ENCODE measurements around the gene SRSF1. TPM values are rescaled to one million over a fixed set of nuclear protein-coding genes. Genes with fewer than 3 reads are reported as not detected.

The SRSF1 gene
- polyA plus RNA-seq, 2 donors = 80.7 to 91.7 TPM

DNA sequence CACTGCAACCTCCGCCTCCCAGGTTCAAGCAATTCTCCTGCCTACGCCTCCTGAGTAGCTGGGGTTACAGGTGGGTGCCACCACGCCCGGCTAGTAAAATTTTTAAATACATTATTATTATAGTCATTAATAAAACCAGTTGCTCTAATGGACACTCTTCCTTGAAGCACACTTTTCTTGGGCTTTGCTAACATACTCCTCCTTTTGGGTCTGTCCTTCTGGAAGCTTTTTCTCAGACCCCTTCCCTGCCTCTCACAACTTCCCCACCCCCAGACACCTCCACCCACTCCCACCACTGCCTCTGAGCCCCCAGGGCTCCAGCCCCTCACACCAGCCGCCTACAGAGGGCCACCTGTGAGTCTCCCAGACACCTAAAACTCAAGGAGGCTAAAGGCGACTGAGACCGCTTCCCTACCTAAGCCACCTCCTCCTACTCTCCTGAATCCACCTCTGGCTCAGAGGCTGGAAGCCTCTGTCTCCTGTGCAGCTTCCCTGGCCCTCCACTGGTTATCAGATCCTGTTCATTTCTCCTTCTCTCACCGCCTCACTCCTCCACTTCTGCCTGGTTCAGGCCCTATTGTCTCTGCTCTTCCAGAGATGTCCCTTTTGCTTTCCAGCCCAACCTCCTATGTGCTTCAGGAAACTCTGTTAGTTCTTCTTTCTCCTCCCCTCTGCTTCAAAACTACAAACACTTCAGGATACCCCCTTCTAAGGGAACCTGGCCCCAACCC lies 49.8 kb downstream of the SRSF1 start:
- Histone ChIP-seq H3K9me3 (ENCODE audit: control insufficient read depth in 2 of 2, insufficient read depth in 1 of 2, low read depth in 1 of 2, low read length in 1 of 2) (no peaks in the 10 kb centered on the region), H3K4me1 (ENCODE audit: control insufficient read depth in 2 of 2, insufficient read depth in 2 of 2, low read length in 1 of 2) (peaks cover 3 to 13% of the 10 kb centered on the region in 2 donors), H3K36me3 (ENCODE audit: control insufficient read depth in 2 of 2, insufficient read depth in 2 of 2, low read length in 1 of 2) (no peaks in the 10 kb centered on the region), H3K27me3 (ENCODE audit: control insufficient read depth in 1 of 2, insufficient read depth in 2 of 2, low read length in 2 of 2) (no peaks in the 10 kb centered on the region), H3K4me3 (ENCODE audit: low read depth in 1 of 2, low read length in 2 of 2) (no peak overlapping the region), H3K27ac (ENCODE audit: low read depth in 2 of 2, low read length in 1 of 2) (no peak overlapping the region)
- 94% methylated on average over 8 of the region's 8 CpGs for WGBS, 2 donors

DNA sequence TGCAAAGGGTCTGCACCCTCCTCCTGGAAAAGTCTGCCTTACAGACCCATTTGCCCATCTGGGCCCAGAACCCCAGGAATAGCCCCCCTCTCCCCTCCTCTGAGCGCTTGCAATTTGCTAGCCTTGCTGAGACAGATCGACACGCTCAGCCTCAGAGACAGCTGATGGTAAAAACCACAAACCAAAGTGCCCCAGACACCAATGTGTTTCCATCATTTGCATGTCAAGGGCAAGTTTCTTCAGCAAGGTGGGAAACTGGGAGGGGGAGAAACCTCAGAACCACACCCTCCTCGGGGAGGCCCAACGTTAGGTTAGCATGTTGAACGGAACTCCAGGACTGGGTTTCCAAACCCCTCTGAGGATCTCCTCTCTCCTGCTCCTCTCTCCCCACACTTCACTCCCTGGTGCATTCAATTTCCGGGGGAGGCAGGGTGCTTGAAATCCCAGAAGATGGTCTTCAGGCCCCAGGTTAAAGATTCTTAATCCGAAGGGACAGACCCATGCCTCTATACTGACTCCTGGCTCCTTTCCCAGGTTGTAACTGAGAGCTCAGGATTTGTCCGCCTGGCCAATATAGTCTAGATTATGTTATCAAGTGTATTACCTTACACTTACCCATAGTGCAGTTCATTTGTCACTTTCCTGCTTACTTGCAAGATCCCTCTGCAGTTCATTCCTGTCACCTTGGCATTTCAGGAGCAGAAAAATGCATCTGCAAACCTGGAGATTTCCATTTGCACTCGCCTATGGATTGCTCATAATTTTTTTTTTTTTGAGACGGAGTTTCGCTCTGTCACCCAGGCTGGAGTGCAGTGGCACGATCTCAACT lies 50.5 kb downstream of the SRSF1 start:
- WGBS, 2 donors = 60 to 62% methylated on average over 13 of the region's 13 CpGs
- Histone ChIP-seq H3K27ac (ENCODE audit: low read depth in 2 of 2, low read length in 1 of 2) (no peak overlapping the region), H3K9me3 (ENCODE audit: control insufficient read depth in 2 of 2, insufficient read depth in 1 of 2, low read depth in 1 of 2, low read length in 1 of 2) (no peaks in the 10 kb centered on the region), H3K27me3 (ENCODE audit: control insufficient read depth in 1 of 2, insufficient read depth in 2 of 2, low read length in 2 of 2) (no peaks in the 10 kb centered on the region), H3K36me3 (ENCODE audit: control insufficient read depth in 2 of 2, insufficient read depth in 2 of 2, low read length in 1 of 2) (no peaks in the 10 kb centered on the region), H3K4me3 (ENCODE audit: low read depth in 1 of 2, low read length in 2 of 2) (no peak overlapping the region), H3K4me1 (ENCODE audit: control insufficient read depth in 2 of 2, insufficient read depth in 2 of 2, low read length in 1 of 2) (peaks cover 3 to 15% of the 10 kb centered on the region in 2 donors)

DNA sequence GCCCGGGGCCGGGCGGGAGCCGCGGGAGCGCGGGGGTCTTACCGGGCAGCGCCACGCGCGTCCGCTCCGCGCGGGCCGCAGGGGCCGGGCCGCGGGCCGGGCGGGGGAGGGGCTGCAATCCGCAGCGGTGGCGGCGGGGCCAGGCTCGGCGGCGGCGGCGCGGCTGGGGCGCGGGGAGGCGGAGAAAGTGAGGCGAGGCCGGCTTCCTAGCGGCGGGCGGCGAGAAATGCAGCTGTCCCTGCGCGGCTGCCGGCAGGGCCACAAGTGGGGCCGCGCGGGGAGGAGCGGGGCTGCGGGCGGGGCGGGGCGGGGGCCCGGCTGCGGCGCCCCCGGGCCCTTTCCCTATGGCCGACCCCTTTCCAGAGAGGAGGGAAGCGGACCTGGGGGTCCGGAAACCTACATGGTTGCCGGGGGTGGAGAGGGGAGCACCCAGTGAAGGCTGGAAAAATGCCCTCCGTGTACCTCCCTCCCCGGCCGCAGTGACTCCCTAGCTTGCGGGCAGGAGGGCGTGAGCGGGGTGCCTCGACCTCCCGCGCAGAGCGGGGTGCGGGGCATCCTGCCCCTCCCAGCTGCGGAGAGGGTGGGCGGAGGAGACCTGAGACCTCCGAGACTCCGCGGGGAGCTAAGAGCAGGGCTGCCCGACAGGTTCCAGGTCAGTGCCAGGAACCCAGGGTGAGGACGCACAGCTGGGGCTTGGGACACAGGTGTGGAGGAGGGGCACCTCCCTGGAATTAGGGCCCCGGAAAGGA lies 51.7 kb downstream of the SRSF1 start, which contains the start of gene CUEDC1:
Gene CUEDC1, minus strand, starts transcription at position 230 of the 749 bp plus-strand sequence. CDS start 69,848 bp downstream, outside the sequence.
- no peaks in the 10 kb centered on the region for H3K27me3 ChIP-seq (ENCODE audit: control insufficient read depth in 1 of 2, insufficient read depth in 2 of 2, low read length in 2 of 2)
- WGBS, 2 donors = 1% methylated on average over 38 to 79 of the region's 79 CpGs
- H3K4me1 ChIP-seq (ENCODE audit: control insufficient read depth in 2 of 2, insufficient read depth in 2 of 2, low read length in 1 of 2) = peaks cover 3 to 15% of the 10 kb centered on the region in 2 donors
- H3K4me3 ChIP-seq (ENCODE audit: low read depth in 1 of 2, low read length in 2 of 2) = peak within 1 kb of the TSS; percentile 66 to 70
- H3K9me3 ChIP-seq (ENCODE audit: control insufficient read depth in 2 of 2, insufficient read depth in 1 of 2, low read depth in 1 of 2, low read length in 1 of 2) = no peaks in the 10 kb centered on the region
- no peaks in the 10 kb centered on the region for H3K36me3 ChIP-seq (ENCODE audit: control insufficient read depth in 2 of 2, insufficient read depth in 2 of 2, low read length in 1 of 2)
- peak within 1 kb of the TSS; percentile 93 for H3K27ac ChIP-seq (ENCODE audit: low read depth in 2 of 2, low read length in 1 of 2)

DNA sequence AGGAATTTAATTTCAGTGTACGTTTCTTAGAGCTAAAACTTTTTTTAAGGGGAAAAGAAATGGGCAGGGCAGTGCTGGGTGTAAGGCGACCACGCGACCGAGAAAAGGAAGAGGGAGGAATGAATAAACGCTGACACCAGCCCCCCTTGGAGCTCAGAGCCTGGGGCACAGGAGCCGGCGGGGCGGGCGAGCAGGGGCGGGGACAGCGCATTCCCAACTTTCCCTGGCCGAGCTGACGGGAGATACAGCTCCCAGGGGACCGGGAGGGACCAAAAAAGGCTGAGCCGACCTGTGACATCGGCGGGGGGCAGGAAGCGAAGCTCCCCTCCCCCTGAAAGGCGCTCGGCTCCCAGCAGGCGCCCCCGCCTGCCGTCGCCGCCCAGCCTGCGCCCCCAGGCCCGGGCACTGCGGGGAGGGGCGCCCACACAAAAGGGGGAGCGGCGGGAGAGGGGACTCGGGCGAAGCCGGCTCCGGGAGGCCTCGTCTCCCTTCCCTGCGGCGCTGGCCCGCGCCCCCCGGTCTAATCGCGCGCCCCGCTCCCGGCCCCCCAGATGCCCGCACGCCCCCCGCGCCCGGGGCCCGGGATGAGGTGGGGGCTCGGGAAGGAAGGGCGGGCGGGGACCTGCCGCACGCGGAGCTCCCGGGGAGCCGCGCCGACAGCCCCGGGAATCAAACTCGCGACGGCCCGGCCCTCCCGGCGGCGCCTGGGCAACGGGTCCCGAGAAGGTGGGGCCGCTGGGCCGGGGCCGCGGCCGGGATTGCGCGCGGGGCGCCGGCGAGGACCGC lies 52.5 kb downstream of the SRSF1 start:
- H3K27me3 ChIP-seq (ENCODE audit: control insufficient read depth in 1 of 2, insufficient read depth in 2 of 2, low read length in 2 of 2) = no peaks in the 10 kb centered on the region
- peaks cover 3 to 15% of the 10 kb centered on the region in 2 donors for H3K4me1 ChIP-seq (ENCODE audit: control insufficient read depth in 2 of 2, insufficient read depth in 2 of 2, low read length in 1 of 2)
- H3K36me3 ChIP-seq (ENCODE audit: control insufficient read depth in 2 of 2, insufficient read depth in 2 of 2, low read length in 1 of 2) = no peaks in the 10 kb centered on the region
- H3K27ac ChIP-seq (ENCODE audit: low read depth in 2 of 2, low read length in 1 of 2) = peak overlapping the region; percentile 93
- WGBS, 2 donors = 2 to 3% methylated on average over 41 to 85 of the region's 85 CpGs
- peak overlapping the region; percentile 66 to 70 for H3K4me3 ChIP-seq (ENCODE audit: low read depth in 1 of 2, low read length in 2 of 2)
- H3K9me3 ChIP-seq (ENCODE audit: control insufficient read depth in 2 of 2, insufficient read depth in 1 of 2, low read depth in 1 of 2, low read length in 1 of 2) = no peaks in the 10 kb centered on the region

- Histone ChIP-seq H3K27ac (ENCODE audit: low read depth in 2 of 2, low read length in 1 of 2) (peak overlapping the region; percentile 93), H3K4me3 (ENCODE audit: low read depth in 1 of 2, low read length in 2 of 2) (peak overlapping the region in 1 of 2 donors; percentile 66), H3K9me3 (ENCODE audit: control insufficient read depth in 2 of 2, insufficient read depth in 1 of 2, low read depth in 1 of 2, low read length in 1 of 2) (no peaks in the 10 kb centered on the region), H3K27me3 (ENCODE audit: control insufficient read depth in 1 of 2, insufficient read depth in 2 of 2, low read length in 2 of 2) (no peaks in the 10 kb centered on the region), H3K36me3 (ENCODE audit: control insufficient read depth in 2 of 2, insufficient read depth in 2 of 2, low read length in 1 of 2) (no peaks in the 10 kb centered on the region), H3K4me1 (ENCODE audit: control insufficient read depth in 2 of 2, insufficient read depth in 2 of 2, low read length in 1 of 2) (peaks cover 7 to 17% of the 10 kb centered on the region in 2 donors)
- whole genome bisulfite sequencing, 2 donors = 57 to 66% methylated on average over 13 of the region's 13 CpGs
Measured at GRCh38 chr17:57953705-57954396, 53.2 kb downstream of the SRSF1 start.

Other genes starting within 250 kb of the SRSF1 start
- 10 to 100 TPM in 1 of 2 donors, 1 to 10 TPM in 1; 6.5 to 29.2 TPM for gene MRPS23, start 157.2 kb downstream of the SRSF1 start, polyA plus RNA-seq
- gene CUEDC1, start 51.8 kb downstream of the SRSF1 start, polyA plus RNA-seq = 10 to 100 TPM; 19.9 to 31.1 TPM
- gene VEZF1, start 19.0 kb downstream of the SRSF1 start, polyA plus RNA-seq = 10 to 100 TPM in 1 of 2 donors, 1 to 10 TPM in 1; 8.8 to 10.6 TPM
- gene DYNLL2, start 76.2 kb upstream of the SRSF1 start, polyA plus RNA-seq = 10 to 100 TPM; 14.8 to 15.3 TPM
- gene OR4D1, start 141.1 kb upstream of the SRSF1 start, polyA plus RNA-seq = under 1 TPM in 1 of 2 donors, not detected in 1; under 0.01 TPM
- not detected for gene OR4D2, start 159.7 kb upstream of the SRSF1 start, polyA plus RNA-seq
- not detected for gene EPX, start 185.5 kb upstream of the SRSF1 start, polyA plus RNA-seq
- gene MKS1, start 212.0 kb upstream of the SRSF1 start, polyA plus RNA-seq = 10 to 100 TPM in 1 of 2 donors, 1 to 10 TPM in 1; 7.8 to 10.2 TPM
- gene LPO, start 231.3 kb upstream of the SRSF1 start, polyA plus RNA-seq = not detected